GM18873 (cell line): ENCODE results near the gene NDUFA9.

Experiments
- ATAC-seq: cut with Tn5 transposase; IDR thresholded peaks from one replicate; pipeline ENCODE4 v1.9.1; 2021; ENCODE audit warnings: mild to moderate bottlenecking, moderate library complexity, moderate number of reproducible peaks; ENCODE audit not compliant: unreplicated experiment, low FRiP score

NDUFA9 gene

GRCh38 chr12:4685317-4685716, 36.4 kb downstream of the NDUFA9 start:
- no peak for ATAC-seq

DNA sequence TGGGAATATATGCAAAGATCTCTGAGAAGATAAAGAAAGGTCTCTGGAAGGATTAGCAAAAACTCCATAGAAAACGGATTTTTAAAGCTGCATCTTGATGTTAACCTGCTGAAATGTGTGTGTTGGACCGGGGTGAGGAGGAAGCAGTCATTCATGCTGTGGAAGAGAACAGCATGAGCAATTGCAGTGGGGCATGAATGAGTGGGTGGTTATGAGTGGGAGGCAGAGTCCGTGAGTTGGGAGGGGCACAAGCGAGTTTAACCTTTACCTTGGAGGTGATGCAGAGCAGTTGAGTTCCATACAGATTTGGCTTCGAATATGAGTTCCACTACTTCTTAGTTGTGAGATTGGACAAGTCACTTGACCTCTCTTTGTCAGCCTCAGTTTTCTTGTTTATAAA, 41.8 kb downstream of the NDUFA9 start:
- ATAC-seq: no peak
